Measurements from ENCODE around the gene DNAH11. TPM values are rescaled to one million over a fixed set of nuclear protein-coding genes. Genes with fewer than 3 reads are reported as not detected.

Gene DNAH11
- total RNA-seq, 1 experiment from 2014 or later = 1.9 TPM

- BruUV-seq (replicated peaks) = no TSS peak
- CTCF ChIA-PET = no interaction called here
- Mint-ChIP-seq H3K27me3 (ENCODE audit: unreplicated experiment) (peaks cover 42% of the 10 kb centered on the region), H3K36me3 (ENCODE audit: insufficient read depth, unreplicated experiment) (no peaks in the 10 kb centered on the region), H3K4me3 (ENCODE audit: low read depth, unreplicated experiment) (no peak overlapping the region), H3K4me1 (ENCODE audit: low read depth, unreplicated experiment) (no peaks in the 10 kb centered on the region), H3K9me3 (ENCODE audit: low read depth, unreplicated experiment) (no peaks in the 10 kb centered on the region), H3K27ac (ENCODE audit: unreplicated experiment) (no peak overlapping the region)
- TF ChIP-seq CTCF (IDR thresholded peaks at IDR 0.05; ENCODE audit: unreplicated experiment) = no peak
- intact Hi-C loops (cut with micrococcal nuclease; ENCODE audit: unreplicated experiment) = no loop called here
- no peak for DNase-seq
Measured at GRCh38 chr7:21806388-21806787, 263.5 kb downstream of the DNAH11 start.

GRCh38 chr7:21819048-21819447 lies 276.2 kb downstream of the DNAH11 start:
- Mint-ChIP-seq H3K27me3 (ENCODE audit: unreplicated experiment) (peaks cover 25% of the 10 kb centered on the region), H3K36me3 (ENCODE audit: insufficient read depth, unreplicated experiment) (no peaks in the 10 kb centered on the region), H3K9me3 (ENCODE audit: low read depth, unreplicated experiment) (no peaks in the 10 kb centered on the region), H3K27ac (ENCODE audit: unreplicated experiment) (no peak overlapping the region), H3K4me3 (ENCODE audit: low read depth, unreplicated experiment) (no peak overlapping the region), H3K4me1 (ENCODE audit: low read depth, unreplicated experiment) (no peaks in the 10 kb centered on the region)
- no peak for TF ChIP-seq CTCF (IDR thresholded peaks at IDR 0.05; ENCODE audit: unreplicated experiment)
- intact Hi-C loops (cut with micrococcal nuclease; ENCODE audit: unreplicated experiment) = no loop called here
- no peak for DNase-seq
- no TSS peak for BruUV-seq (replicated peaks)
- CTCF ChIA-PET = interaction anchor here (0.6 kb wide), 1 partner anchor 129 kb away, joined by 3 read pairs; no protein-coding TSS in a partner anchor

- CTCF ChIA-PET = no interaction called here
- H3K36me3 Mint-ChIP-seq (ENCODE audit: insufficient read depth, unreplicated experiment) = no peaks in the 10 kb centered on the region
- peaks cover 34% of the 10 kb centered on the region for H3K27me3 Mint-ChIP-seq (ENCODE audit: unreplicated experiment)
- no peak overlapping the region for H3K27ac Mint-ChIP-seq (ENCODE audit: unreplicated experiment)
- no peak overlapping the region for H3K4me3 Mint-ChIP-seq (ENCODE audit: low read depth, unreplicated experiment)
- no peaks in the 10 kb centered on the region for H3K4me1 Mint-ChIP-seq (ENCODE audit: low read depth, unreplicated experiment)
- no TSS peak for BruUV-seq (replicated peaks)
- DNase-seq = no peak
- TF ChIP-seq CTCF (IDR thresholded peaks at IDR 0.05; ENCODE audit: unreplicated experiment) = no peak
- intact Hi-C loops (cut with micrococcal nuclease; ENCODE audit: unreplicated experiment) = no loop called here
- H3K9me3 Mint-ChIP-seq (ENCODE audit: low read depth, unreplicated experiment) = no peaks in the 10 kb centered on the region
Measured at GRCh38 chr7:21828841-21829240, 286.0 kb downstream of the DNAH11 start.

- Mint-ChIP-seq H3K4me1 (ENCODE audit: low read depth, unreplicated experiment) (no peaks in the 10 kb centered on the region), H3K4me3 (ENCODE audit: low read depth, unreplicated experiment) (no peak overlapping the region), H3K27me3 (ENCODE audit: unreplicated experiment) (peaks cover 43% of the 10 kb centered on the region), H3K36me3 (ENCODE audit: insufficient read depth, unreplicated experiment) (no peaks in the 10 kb centered on the region), H3K9me3 (ENCODE audit: low read depth, unreplicated experiment) (no peaks in the 10 kb centered on the region), H3K27ac (ENCODE audit: unreplicated experiment) (no peak overlapping the region)
- no TSS peak for BruUV-seq (replicated peaks)
- CTCF ChIA-PET = no interaction called here
- DNase-seq = no peak
- intact Hi-C loops (cut with micrococcal nuclease; ENCODE audit: unreplicated experiment) = no loop called here
- no peak for TF ChIP-seq CTCF (IDR thresholded peaks at IDR 0.05; ENCODE audit: unreplicated experiment)
Measured at GRCh38 chr7:21829731-21830130, 286.9 kb downstream of the DNAH11 start.

Data from Calu3 (cell line).